Fibroblast of lung (primary cell): ENCODE data around the gene ANXA6.

Experiments used
- EZH2 ChIP-seq: IDR thresholded peaks from 2 replicates; pipeline ENCODE4 v1.5.1; 2012; ENCODE audit warnings: low read length, control low read depth, mild to moderate bottlenecking; ENCODE audit errors: missing control alignments
- TF ChIP-seq, protein P1 (sequence below), 2 donors: IDR thresholded peaks in 1 of 2; conservative IDR thresholded peaks in 1 of 2; 1 replicate in 1 of 2; 2 replicates in 1 of 2; pipeline ENCODE4 v1.5.1; 2011 to 2012; ENCODE audit warnings: low read length in 2 of 2, control low read depth in 1 of 2, inconsistent platforms in 1 of 2, low read depth in 1 of 2, mild to moderate bottlenecking in 1 of 2

DNA sequence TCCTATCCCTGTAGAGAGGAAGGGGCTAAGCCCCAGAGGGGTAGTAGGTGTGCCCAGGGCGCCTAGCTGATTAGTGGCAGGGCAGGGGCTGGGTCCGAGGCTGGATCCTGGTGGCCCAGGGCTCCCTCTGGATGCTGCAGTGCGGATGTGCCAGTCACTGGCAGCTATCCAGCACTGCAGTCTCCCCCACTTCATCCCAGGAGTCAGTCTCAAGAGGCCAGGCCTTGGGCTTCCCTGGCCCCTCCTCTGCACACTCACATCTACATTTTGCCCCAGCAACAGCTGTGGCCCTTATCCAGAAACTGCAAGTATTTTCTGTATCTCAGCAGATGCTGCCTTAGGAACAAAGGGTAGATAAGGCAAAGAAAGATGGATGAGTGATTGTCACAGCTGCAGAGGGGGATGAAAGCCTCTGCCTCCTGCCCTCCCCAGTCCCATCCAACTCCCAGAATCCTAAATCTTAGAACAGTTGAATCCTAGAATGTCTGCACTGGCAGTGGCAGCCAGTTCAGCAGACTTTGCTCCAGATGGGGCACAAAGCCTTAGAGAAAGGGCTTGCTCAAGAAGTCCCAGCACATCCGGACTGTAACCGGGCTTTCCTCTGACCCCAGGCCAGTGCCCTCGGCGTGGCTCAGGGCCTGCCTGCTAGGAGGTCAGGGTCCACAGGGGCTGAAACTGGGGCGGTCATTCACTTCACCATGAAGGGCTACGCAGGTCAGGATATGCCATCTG is 1.6 kb downstream of the ANXA6 start:
- no peak for TF ChIP-seq EZH2
- TF ChIP-seq, protein P1, sequence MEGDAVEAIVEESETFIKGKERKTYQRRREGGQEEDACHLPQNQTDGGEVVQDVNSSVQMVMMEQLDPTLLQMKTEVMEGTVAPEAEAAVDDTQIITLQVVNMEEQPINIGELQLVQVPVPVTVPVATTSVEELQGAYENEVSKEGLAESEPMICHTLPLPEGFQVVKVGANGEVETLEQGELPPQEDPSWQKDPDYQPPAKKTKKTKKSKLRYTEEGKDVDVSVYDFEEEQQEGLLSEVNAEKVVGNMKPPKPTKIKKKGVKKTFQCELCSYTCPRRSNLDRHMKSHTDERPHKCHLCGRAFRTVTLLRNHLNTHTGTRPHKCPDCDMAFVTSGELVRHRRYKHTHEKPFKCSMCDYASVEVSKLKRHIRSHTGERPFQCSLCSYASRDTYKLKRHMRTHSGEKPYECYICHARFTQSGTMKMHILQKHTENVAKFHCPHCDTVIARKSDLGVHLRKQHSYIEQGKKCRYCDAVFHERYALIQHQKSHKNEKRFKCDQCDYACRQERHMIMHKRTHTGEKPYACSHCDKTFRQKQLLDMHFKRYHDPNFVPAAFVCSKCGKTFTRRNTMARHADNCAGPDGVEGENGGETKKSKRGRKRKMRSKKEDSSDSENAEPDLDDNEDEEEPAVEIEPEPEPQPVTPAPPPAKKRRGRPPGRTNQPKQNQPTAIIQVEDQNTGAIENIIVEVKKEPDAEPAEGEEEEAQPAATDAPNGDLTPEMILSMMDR (conservative IDR thresholded peaks at IDR 0.05 in 1 of 2, IDR thresholded peaks at IDR 0.05 in 1 of 2; ENCODE audit: low read depth in 1 of 2, low read length in 2 of 2) = no peak
